ENCODE results near the gene TMEM97. TPM values are rescaled to one million over a fixed set of nuclear protein-coding genes. Genes with fewer than 3 reads are reported as not detected.

TMEM97 gene
- total and polyA plus RNA-seq, 9 of the 15 experiments (the other 6 are each of a cell fraction or from before 2014, with no cell fraction given): 34.6 to 121 (median 76.0) TPM

DNA sequence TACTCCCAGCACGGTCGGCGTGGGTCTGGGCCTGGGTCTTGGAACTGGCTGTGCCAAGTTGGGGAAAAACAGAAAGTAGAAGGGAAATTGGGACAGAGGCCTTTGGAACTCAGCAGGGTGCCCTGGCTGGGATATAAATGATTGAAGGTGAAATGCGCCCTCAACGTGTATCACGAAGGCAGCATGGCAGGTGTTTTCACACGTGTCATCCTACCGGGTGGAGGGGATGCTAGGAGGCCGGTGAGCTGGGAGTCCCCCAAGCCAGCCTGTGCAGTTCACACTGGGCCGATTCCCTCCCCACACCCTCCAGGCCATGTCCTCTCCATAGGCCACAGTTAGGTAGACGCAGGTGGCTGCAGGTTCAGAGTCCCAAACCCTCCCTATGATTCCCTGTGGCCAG lies 22.5 kb downstream of the TMEM97 start:
- peaks cover 7 to 8% of the 10 kb centered on the region in 2 experiments; a peak in 4 of 5 replicates for H3K4me1 ChIP-seq (replicated peaks in 1 of 2; ENCODE audit: control insufficient read depth in 2 of 2, insufficient read depth in 2 of 2, low read length in 2 of 2)
- H3K36me3 ChIP-seq (ENCODE audit: control insufficient read depth, insufficient read depth, low read length): peaks cover 63% of the 10 kb centered on the region
- in situ Hi-C loops (cut with MboI): no loop called here
- no TSS peak for BruUV-seq (replicated peaks)
- H3K4me3 ChIP-seq: no peak overlapping the region
- no peak overlapping the region for H3K4me2 ChIP-seq (ENCODE audit: insufficient read depth, low read length)
- no peak overlapping the region; a peak in 1 of 4 replicates for H3K9ac ChIP-seq (ENCODE audit: insufficient read depth in 1 of 2, low read depth in 2 of 2, low read length in 2 of 2)
- ChIA-PET POLR2A (interaction anchor here (0.6 kb wide), 2 partner anchors 242 to 337 kb away, joined by 3 read pairs; no protein-coding TSS in a partner anchor), CTCF (ENCODE audit: low intra/inter-chr PET ratio) (no interaction called here)
- WGBS (ENCODE audit: insufficient coverage, low coverage, missing lambda C conversion rate): 86% methylated on average over 10 of the region's 11 CpGs
- no peak for FAIRE-seq
- peaks cover 11% of the 10 kb centered on the region for H3K79me2 ChIP-seq (ENCODE audit: control insufficient read depth, insufficient read depth, low read length)
- TF ChIP-seq ZNF780A (CRISPR knock-in tag; IDR thresholded peaks at IDR 0.05) (no peak), SMARCA5 (IDR thresholded peaks at IDR 0.05) (no peak), CBX1 (IDR thresholded peaks at IDR 0.05; ENCODE audit: low read depth) (no peak), ZNF75A (CRISPR knock-in tag; IDR thresholded peaks at IDR 0.05) (no peak), HNRNPL (IDR thresholded peaks at IDR 0.05; ENCODE audit: low read depth, low read length) (no peak), MEIS2 (IDR thresholded peaks at IDR 0.05; ENCODE audit: partially characterized antibody) (no peak), KDM5B (IDR thresholded peaks at IDR 0.05; ENCODE audit: insufficient replicate concordance, low read depth, low read length) (no peak), NFIC (IDR thresholded peaks at IDR 0.05) (no peak), BRCA1 (IDR thresholded peaks at IDR 0.05) (no peak), BRCA1 (CRISPR knock-in tag; IDR thresholded peaks at IDR 0.05) (no peak), ZNF507 (tag; conservative IDR thresholded peaks at IDR 0.05) (no peak), ETV1 (tag; conservative IDR thresholded peaks at IDR 0.05; ENCODE audit: low read depth) (no peak), HNRNPK (IDR thresholded peaks at IDR 0.05; ENCODE audit: low read depth, low read length, poor library complexity, severe bottlenecking) (no peak), ZNF324 (CRISPR knock-in tag; IDR thresholded peaks at IDR 0.05) (no peak), SMARCE1 (IDR thresholded peaks at IDR 0.05) (no peak), NONO (IDR thresholded peaks at IDR 0.05; ENCODE audit: low read depth in 2 of 2, low read length in 1 of 2) (no peak), TAF7 (tag; IDR thresholded peaks at IDR 0.05) (no peak), SMAD2 (IDR thresholded peaks at IDR 0.05; ENCODE audit: low read depth, low read length) (no peak)
- TF ChIP-seq, protein P1, sequence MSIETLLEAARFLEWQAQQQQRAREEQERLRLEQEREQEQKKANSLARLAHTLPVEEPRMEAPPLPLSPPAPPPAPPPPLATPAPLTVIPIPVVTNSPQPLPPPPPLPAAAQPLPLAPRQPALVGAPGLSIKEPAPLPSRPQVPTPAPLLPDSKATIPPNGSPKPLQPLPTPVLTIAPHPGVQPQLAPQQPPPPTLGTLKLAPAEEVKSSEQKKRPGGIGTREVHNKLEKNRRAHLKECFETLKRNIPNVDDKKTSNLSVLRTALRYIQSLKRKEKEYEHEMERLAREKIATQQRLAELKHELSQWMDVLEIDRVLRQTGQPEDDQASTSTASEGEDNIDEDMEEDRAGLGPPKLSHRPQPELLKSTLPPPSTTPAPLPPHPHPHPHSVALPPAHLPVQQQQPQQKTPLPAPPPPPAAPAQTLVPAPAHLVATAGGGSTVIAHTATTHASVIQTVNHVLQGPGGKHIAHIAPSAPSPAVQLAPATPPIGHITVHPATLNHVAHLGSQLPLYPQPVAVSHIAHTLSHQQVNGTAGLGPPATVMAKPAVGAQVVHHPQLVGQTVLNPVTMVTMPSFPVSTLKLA (conservative IDR thresholded peaks at IDR 0.05): no peak
- TF ChIP-seq, protein P2, sequence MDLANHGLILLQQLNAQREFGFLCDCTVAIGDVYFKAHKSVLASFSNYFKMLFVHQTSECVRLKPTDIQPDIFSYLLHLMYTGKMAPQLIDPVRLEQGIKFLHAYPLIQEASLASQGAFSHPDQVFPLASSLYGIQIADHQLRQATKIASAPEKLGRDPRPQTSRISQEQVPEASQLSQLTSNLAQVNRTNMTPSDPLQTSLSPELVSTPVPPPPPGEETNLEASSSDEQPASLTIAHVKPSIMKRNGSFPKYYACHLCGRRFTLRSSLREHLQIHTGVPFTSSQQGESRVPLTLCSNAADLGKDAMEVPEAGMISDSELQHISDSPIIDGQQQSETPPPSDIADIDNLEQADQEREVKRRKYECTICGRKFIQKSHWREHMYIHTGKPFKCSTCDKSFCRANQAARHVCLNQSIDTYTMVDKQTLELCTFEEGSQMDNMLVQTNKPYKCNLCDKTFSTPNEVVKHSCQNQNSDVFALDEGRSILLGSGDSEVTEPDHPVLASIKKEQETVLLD (IDR thresholded peaks at IDR 0.05): no peak
- TF ChIP-seq, protein P3, sequence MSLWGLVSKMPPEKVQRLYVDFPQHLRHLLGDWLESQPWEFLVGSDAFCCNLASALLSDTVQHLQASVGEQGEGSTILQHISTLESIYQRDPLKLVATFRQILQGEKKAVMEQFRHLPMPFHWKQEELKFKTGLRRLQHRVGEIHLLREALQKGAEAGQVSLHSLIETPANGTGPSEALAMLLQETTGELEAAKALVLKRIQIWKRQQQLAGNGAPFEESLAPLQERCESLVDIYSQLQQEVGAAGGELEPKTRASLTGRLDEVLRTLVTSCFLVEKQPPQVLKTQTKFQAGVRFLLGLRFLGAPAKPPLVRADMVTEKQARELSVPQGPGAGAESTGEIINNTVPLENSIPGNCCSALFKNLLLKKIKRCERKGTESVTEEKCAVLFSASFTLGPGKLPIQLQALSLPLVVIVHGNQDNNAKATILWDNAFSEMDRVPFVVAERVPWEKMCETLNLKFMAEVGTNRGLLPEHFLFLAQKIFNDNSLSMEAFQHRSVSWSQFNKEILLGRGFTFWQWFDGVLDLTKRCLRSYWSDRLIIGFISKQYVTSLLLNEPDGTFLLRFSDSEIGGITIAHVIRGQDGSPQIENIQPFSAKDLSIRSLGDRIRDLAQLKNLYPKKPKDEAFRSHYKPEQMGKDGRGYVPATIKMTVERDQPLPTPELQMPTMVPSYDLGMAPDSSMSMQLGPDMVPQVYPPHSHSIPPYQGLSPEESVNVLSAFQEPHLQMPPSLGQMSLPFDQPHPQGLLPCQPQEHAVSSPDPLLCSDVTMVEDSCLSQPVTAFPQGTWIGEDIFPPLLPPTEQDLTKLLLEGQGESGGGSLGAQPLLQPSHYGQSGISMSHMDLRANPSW (CRISPR knock-in tag; IDR thresholded peaks at IDR 0.05): no peak
- no peaks in the 10 kb centered on the region for H3K27me3 ChIP-seq (ENCODE audit: control insufficient read depth in 2 of 2, insufficient read depth in 2 of 2, low read length in 2 of 2)
- no peak for ATAC-seq
- intact Hi-C loops (cut with micrococcal nuclease): no loop called here
- DNase-seq (ENCODE audit: extremely low read depth in 1 of 4, low spot score in 3 of 4): no peak
- H4K20me1 ChIP-seq (replicated peaks; ENCODE audit: control insufficient read depth, insufficient read depth, low read length): peaks cover 5% of the 10 kb centered on the region; the same call in 1 of the 2 replicates
- H2AFZ ChIP-seq (ENCODE audit: low read depth, low read length): no peak overlapping the region
- no peaks in the 10 kb centered on the region for H3K9me3 ChIP-seq (replicated peaks; ENCODE audit: control insufficient read depth, insufficient read depth, low read depth, low read length)
- H3K9me1 ChIP-seq (ENCODE audit: control insufficient read depth, insufficient read depth, low read length): peaks cover 2% of the 10 kb centered on the region
- H3K27ac ChIP-seq (ENCODE audit: extremely low read depth, low read depth, low read length): no peak overlapping the region

Data from K562 (cell line).